Epidermal melanocyte (primary cell): ENCODE data around the gene ARHGEF7.
A peak's percentile ranks its signal among the peaks of the same experiment; 100 is the strongest.
"Not testable (repeated sequence)": the region's sequence is repeated elsewhere in the genome, so short reads cannot be mapped to it uniquely, and the experiment has no call there.

Experiments used
- DNase-seq: peaks from one replicate; pipeline ENCODE4 v3.0.0; 2011; ENCODE audit warnings: low spot score; ENCODE audit not compliant: insufficient read length

ARHGEF7 gene

DNA sequence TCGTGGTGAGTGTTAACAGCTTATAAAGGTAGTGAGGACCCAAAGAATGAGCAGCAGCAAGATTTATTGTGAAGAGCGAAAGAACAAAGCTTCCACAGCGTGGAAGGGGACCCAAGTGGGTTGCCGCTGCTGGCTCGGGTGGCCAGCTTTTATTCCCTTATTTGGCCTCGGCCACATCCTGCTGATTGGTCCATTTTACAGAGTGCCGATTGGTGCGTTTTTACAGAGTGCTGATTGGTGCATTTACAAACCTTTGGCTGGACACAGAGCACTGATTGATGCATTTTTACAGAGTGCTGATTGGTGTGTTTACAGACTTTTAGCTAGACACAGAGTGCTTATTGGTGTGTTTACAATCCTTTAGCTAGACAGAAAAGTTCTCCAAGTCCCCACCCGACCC lies 74.4 kb downstream of the ARHGEF7 start:
- not testable (repeated sequence) for DNase-seq

DNA sequence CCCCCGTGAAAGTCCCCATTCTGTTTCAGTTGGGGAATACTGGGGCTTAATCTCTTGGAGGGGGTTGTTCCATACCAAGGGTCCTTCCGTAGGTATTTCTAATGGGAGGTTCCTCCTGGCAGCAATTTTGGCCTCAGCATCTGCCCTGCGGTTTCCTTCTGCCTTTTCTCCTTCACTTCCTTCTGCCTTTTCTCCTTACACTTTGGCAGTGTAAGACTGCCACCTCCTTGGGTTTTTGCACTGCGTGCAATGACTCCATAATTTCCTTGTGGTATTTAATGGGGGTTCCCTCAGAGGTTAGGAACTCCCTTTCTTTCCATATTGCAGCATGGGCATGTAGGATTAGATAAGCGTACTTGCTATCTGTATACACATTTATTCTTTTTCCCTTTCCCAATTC lies 78.1 kb downstream of the ARHGEF7 start:
- not testable (repeated sequence) for DNase-seq

DNA sequence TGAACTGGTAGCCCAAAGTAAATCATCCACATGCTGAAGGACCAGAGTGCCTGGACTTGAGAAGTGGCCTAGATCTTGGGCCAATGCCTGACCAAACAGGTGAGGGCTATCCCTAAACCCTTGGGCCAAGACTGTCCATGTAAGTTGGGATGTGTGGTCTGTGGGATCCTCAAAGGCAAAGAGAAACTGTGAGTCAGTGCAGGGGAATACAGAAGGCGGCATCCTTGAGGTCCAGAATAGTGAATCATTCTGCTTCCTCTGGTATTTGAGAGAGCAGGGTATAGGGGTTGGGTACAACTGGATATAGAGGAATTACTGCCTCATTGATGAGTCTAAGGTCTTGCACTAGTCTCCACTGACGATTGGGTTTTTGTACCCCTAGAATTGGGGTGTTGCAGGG lies 79.5 kb downstream of the ARHGEF7 start:
- not testable (repeated sequence) for DNase-seq

DNA sequence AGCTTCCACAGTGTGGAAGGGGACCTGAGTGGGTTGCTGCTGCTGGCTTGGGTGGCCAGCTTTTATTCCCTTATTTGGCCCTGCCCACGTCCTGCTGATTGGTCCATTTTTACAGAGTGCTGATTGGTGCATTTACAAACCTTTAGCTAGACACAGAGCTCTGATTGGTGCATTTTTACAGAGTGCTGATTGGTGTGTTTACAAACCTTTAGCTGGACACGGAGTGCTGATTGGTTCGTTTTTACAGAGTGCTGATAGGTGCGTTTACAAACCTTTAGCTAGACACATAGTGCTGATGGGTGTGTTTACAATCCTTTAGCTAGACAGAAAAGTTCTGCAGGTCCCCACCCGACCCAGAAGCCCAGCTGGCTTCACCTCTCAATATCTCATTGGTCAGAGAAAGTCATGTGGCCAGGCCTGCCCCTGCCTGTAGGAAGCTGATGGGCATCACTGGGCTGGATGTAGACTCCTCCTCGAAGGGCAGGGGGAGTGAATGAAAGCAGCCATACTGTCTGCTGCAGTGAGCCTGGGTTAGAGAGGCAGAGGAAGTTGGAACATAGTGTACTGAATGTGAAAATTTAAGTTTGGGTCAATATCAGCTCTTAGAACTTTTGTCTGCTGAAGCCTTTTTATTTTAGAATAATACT lies 83.7 kb downstream of the ARHGEF7 start:
- DNase-seq, result not testable (repeated sequence)

DNA sequence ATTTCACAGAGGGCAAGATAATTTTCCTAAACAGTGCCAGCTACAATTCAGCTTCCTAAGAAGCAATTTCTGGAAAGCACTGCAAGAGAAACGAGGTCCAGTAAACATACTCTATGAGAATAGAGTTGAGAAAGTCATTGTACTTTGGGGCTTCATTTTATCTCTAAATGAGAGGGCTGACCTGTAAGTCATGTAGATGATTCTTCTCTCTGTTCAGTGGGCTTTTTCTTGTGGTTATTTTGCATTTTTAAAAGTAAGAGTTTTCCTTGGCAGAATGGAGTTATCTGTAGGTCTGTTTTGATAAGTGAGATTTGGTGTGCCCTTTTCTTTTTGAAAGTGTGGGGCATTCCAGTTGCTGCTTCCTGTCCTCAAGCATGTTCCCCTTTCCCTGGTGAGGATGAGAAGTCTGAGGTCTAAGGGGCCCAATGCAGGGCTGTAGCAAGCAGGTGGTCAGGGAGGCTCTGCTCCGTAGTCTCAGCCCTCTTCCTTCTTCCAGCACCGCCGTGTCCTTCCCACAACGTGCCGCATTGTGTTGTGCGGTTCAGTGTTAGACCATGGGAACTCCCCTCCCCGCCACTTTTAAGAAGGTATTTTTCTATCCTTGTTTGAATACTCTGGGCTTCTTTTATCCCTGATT lies 86.3 kb downstream of the ARHGEF7 start:
- DNase-seq, result no peak

DNA sequence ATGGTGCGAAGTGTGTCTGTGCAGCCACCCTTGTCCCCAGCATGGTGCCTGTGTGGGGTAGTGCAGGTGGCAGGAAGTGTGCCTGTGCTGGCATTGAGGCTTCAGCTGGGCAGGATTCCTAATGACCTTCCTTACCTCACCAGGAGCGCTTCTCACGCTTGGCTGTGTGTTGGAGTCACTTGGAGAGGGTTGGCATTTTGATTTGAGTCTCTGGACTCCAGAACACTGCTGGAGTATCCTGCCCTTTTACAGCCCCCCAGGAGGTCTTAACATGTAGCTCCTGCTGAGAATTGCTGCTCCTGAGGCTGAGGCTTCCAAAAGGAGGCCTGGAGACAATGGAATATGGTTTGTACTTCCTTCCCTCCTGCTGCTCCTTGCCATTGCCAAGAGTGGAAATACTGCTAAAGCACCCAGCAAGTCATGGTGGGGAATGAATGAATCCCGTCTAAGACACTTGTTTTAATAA lies 87.1 kb downstream of the ARHGEF7 start:
- DNase-seq, result no peak

DNA sequence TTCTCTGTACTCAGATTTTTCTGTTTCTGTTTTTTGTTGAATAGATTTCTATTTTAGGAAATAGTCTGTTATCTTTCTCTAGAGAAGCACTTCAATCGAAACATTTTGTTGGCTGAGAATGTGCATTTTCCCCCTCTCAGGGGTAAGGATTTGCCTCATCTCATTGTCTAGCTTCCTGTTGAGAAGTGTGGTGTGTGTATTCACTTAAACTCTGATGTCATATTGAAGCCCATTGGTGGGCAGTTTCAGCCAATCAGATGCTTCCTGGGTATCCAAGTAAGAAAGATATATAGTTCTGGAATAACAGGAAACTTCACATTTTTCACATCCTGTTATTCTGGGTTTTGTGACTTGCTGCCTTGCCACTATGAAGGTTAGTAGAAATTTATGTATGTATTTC lies 87.6 kb downstream of the ARHGEF7 start:
- DNase-seq, result peak; percentile 60

DNA sequence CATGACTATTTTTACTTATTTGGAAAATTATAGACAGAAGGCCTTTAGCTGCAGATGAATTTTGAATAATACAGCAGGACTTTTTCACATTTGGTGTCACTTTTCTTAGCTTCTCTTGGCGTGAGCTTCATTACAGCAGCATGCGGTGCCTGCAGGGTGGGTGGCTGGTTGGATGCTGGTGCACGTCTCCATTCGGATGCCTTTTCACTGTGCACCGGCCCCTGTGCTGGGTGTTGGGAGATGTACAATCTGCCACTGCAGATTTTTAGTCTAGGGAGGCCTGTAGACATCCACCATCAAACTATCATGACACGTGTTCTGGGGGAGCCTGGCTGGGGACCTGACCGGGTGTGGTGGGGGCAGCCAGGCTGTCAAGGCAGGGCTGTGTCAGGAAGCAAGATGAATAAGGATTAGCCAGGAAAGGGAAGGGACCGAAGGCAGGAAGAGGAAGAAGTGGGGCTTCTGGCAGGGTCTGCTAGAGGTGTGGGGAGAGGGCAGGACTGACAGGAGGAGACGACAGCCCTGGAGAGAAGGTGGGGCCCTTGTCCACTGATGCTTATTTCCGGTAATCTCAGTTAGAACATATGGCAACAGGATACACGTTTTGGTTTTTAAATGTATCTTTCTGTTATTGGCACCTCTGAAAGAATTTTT lies 88.8 kb downstream of the ARHGEF7 start:
- DNase-seq, result no peak

DNA sequence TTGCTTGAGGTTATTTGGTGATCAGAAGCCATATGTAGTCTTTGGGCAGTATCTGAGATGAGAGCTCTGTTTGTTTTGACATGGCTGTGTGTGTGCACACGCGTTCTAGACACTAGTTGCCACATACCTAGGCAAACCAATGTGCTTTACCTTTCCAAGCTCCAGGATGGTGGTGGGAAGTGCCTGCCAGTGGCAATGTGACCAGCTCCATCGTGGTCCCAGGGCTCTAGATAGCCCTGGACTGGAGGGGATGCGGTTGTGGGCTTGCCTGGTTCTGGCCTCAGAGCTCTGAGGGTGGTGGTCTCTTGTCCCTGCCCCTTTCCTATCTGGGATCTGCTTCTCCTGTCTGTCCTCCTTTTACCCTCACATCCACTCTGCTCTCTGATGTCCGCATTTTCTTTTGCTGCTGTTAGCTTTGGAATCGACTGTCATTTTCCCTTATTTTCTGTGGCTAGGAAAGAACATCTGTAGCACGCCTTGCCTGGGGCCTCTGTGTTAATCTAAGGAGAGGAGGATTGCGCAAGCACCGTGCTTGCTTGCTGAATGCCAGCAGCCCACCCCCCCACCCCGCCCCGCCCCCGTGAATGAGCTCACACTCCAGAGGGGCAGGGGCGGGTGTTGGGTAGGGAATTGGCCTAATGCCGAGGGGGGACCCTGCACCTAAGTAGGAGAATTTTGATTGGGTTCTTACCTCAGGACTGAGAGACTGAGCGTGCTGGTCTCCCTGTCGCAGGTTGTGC lies 89.5 kb downstream of the ARHGEF7 start:
- DNase-seq, result peak; percentile 66

DNA sequence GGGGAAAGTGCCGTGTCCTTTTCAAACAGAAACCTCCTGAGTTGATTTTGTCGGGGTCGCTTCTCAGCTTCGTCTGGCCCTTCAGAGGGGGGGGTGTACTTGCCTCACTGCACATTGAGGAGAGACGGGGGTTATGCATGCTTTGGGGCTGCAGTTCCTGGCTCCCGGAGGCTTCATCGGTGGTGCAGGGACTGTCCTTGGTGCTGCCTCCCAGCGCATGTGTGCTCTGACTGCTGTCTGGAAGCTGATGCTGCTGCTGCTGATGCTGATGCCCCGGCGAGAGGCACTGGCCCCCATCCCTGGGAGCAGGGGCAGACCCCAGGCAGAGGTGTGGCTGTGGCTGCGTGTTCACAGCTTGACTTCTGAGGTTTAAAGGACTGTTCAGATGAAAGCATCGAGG lies 91.0 kb downstream of the ARHGEF7 start:
- no peak for DNase-seq

DNA sequence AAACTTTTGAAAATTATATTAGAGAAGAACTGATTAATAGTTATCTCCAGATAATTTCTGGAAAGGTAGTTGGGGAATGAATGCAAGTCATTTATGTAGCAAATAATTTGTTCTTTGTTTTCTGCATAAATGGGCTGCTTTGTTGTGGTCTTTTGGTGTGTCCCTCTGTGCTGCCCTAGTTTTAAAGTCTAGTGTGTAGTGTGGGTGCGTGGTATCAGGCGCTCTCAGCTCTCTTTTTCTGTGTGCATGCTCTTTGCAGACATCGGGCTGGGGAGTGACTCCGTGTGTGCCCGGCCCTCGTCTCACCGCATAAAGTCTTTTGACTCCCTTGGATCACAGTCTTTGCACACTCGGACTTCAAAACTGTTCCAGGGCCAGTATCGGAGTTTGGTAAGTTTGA lies 94.5 kb downstream of the ARHGEF7 start:
- DNase-seq, result no peak

DNA sequence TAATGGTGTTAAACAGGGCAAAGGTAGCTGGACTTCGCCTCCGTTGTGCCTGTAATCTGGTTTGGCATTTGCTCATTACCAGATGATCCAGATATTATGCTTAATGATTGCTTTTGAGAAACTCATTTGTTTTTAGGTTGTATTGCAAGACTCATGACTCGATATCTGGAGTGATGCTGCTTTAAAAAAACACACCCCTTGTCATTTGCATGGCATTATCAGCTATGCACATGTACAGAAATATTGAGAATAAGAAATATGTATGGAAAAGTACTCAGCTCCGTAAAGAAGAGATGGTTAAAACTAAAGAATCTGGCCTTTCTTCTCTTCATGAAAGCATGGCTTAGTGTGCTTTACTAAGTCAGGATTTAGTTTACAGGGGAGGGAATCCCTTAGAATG lies 95.0 kb downstream of the ARHGEF7 start:
- no peak for DNase-seq

DNA sequence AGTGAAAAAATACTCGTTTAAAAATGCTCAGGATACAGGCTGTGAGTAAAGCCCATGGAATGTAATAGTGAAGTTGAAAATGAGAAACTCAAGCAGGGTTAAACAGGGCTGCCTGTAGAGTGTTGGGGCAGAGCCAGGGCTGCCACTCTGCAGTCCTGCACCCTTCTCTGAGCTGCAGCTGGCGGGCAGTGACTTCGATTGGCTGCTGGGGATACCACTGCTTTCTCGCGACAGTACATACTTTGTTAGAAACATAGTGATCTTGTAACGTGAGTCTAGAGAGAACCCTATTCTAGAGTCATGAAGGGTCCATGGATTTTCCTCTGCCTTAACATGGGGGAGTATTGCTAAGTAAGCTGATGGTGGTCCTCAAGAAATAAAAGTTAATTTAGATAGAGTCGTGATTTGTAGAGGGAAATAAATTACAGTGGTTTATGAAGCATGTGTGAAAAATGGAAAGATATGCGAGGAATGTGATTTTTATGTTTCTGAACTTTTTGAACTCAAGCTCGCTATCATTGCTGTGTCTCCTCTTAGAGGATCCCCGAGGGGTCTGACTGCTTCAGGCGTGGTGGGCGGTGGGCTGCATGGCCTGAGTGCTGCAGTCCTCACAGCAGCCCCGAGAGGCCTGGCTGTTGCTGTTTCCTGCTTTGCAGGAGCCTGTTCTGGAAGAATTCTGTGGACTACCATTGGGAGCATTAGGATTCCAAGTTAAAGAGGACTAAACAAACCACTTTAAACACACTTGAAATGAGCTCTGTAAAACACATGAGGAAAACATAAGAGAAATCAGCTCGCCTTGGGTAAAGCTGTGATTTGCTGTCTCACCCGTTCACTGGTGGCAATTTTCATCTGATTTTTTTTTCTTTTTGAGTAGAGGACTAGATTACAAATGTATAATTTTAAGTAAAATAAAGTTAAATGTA lies 95.7 kb downstream of the ARHGEF7 start:
- DNase-seq, result peak; percentile 67

DNA sequence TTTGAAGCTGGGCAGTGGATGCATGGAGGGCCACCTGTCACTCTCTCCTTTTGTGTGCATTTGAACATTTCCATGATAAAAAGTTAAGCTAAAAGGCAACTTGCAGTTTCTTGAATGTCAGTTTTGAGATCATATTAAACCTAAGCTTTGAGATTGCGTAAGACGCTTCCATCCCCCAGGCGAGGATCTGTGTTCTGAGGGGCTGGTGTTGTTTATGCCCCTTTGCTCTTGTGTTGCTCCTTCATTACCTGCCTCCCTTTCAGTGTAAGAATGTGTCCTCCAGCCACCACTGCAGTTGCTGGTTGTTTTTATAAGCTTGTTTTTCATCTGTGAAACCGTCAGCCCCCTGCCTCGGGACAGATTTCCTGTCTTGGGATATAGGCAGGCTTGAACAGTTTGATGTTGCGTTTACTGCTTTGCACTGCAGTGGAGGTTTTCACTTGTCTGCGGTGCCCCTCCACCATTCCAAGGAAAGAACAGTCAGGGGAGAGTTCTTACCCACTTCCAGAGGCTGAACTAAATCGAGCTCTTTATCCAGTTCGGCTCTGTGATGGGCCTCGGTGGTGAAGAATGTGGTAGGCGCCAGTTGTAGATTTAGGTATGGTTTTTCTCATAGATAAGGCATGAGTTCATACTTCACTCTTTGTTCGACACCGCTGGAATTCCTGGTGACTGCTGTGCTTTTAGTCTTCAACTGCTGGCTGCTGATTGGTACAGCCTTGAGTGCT lies 96.8 kb downstream of the ARHGEF7 start:
- DNase-seq, result no peak

DNA sequence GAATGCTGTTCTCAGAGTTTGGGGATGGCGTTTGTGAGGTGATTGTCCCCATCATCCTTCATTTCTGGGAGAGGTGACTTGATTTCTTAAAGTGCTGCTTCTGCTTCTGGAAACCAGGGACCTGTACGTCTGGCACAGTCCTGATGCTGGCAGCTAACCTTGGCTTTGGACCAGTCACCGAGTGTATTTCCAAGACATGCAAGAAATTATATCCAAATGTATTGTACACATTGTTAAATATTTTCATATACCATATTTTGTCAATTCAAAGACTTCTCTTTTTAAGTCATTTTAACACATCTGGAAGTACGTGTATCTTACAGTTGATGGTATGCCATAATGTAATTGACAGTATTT lies 97.4 kb downstream of the ARHGEF7 start:
- no peak for DNase-seq

DNA sequence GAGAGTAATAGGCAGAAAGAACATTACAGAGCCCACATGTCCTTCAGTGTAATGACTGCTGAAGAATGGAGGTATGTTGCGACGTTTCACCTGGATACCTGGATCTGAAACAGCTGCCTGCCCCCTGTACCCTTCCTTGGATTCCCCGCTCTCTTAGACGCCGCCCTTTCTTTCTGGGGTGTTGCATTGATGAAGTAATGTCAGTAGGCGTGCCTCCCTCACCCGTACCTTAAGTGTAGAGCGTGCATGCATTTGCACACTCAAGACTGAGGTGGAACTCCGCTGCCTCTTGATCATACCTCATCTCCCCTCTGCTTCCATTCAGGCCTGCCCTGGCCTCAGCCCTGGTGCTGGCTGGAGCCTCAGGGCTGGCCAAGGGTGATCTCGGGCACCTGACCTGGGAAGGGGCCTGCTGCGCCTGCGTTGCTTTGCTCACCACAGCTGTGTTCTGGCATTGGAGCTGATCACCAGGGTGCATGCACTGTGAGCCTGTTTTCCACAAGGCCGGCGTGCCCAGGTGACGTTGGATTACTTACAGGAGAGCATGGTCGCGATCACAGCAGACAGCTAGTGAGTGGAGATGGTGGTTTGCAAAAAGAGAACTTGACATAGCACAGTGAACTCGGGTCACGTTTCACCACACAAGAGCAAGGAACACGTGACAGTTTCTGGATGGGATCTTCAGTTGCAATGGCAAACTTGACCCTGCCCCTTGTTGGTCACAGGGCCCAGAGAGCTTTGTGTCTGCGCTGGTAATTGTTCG lies 99.0 kb downstream of the ARHGEF7 start:
- DNase-seq, result no peak

DNA sequence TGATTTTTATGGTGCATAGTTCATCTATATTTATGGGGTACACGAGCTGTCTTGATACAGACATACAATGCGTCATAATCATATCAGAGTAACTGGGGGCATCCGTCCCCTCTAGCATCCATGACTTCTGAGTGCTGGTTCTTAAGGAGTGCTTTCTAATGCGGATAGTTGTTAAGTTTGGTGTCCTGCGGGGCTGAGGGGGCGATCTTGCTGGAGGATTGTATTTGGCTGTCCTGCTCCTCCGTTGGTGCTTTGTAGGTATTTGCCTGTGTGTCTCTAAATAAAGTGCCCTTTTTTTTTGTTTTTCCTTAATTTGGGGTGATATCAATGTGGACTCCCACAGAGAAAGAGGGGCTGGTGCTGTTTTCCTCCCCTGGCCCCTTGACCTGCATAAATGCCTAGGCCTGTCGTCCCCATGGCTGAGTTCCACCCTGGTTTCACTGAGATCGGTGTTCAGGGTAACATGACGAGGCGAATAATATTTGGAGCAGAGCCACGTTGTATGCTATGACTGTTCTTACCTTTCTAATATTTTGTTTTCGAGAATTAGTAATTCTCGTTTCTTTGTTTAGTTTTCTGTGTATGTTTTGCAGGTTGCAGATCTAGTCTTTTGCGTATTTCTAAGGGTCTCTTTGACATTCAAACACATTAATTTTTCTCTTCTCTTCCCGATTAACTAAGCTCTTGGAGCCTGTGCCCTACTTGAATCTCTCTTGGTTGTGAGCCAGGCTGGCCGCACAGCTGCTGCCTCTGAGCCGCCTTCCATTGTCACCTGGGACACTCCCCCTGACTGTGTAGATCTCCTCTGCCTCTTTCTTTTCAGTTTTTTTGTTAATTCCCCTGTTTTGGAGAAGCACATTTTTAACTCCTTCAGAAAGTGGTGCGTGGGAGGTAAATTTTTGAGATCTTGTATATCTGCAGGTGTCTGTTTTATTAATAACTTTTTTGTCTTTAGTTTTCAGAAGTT lies 100.3 kb downstream of the ARHGEF7 start:
- no peak for DNase-seq

DNA sequence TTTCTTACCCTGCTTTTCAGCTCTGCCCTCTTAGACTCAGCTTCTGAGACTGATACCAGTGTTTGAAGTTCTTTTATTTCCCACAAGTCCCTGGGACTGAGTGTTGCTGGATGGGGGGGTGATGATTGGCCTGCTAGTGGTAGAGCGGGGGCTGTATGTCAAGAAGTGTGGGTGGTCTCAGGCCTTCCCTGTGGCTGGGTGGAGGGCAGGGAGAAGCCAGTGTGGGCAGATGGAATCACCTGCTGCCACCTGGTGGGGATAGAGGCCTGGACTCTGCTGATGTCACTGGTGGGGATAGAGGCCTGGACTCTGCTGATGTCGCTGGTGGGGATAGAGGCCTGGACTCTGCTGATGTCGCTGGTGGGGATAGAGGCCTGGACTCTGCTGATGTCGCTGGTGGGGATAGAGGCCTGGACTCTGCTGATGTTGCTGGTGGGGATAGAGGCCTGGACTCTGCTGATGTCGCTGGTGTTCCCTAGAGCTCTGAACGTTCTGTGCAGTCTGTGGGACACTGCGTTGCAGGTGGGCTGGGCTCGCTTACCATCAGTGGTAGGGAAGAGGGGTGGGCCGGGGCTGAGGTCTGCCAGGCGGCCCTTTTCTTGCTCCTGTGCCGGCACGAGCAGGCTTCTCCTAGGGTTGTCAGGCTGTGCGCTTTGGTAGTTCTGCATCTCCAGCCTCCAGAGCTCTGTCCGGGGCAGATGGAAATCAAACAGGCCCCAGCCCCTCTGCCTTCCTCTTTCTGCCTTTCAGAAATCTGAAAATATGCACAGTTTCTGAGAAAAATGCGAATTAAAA lies 101.3 kb downstream of the ARHGEF7 start:
- DNase-seq, result no peak
